ENCODE results near the gene NQO1. TPM values are rescaled to one million over a fixed set of nuclear protein-coding genes. Genes with fewer than 3 reads are reported as not detected.

The NQO1 gene
- total and polyA plus RNA-seq, 2 of the 13 experiments (the other 11 are each of a cell fraction or from before 2014, with no cell fraction given) = 464 to 1,060 TPM

- TF ChIP-seq ZSCAN5A (CRISPR knock-in tag; IDR thresholded peaks at IDR 0.05; ENCODE audit: borderline replicate concordance) (peak; percentile 98), DMAP1 (CRISPR knock-in tag; IDR thresholded peaks at IDR 0.05) (peak; percentile 98), RARA (CRISPR knock-in tag; IDR thresholded peaks at IDR 0.05) (peak; percentile 37; the same call in 1 of the 2 replicates), TEF (CRISPR knock-in tag; IDR thresholded peaks at IDR 0.05) (no peak), ATF3 (CRISPR knock-in tag; IDR thresholded peaks at IDR 0.05) (peak; percentile 61), REST (IDR thresholded peaks at IDR 0.05; ENCODE audit: borderline replicate concordance in 1 of 2, low read depth in 1 of 2, low read length in 2 of 2) (peak in 1 of 2 experiments; percentile 59; a peak in 2 of 4 replicates), ZNF296 (CRISPR knock-in tag; conservative IDR thresholded peaks at IDR 0.05) (peak; percentile 93), ZNF7 (CRISPR knock-in tag; IDR thresholded peaks at IDR 0.05) (no peak), PRDM4 (CRISPR knock-in tag; IDR thresholded peaks at IDR 0.05; ENCODE audit: borderline replicate concordance) (no peak), NFYB (CRISPR knock-in tag; IDR thresholded peaks at IDR 0.05) (peak; percentile 48; the same call in 1 of the 2 replicates), TEAD2 (CRISPR knock-in tag; IDR thresholded peaks at IDR 0.05) (no peak), MIER2 (CRISPR knock-in tag; IDR thresholded peaks at IDR 0.05) (peak; percentile 78), ZNF329 (CRISPR knock-in tag; IDR thresholded peaks at IDR 0.05; ENCODE audit: low read depth) (no peak), TFDP2 (CRISPR knock-in tag; IDR thresholded peaks at IDR 0.05) (peak; percentile 56; the same call in 1 of the 2 replicates), SCMH1 (CRISPR knock-in tag; IDR thresholded peaks at IDR 0.05; ENCODE audit: borderline replicate concordance) (no peak), ZNF672 (CRISPR knock-in tag; IDR thresholded peaks at IDR 0.05) (peak; percentile 51; the same call in 1 of the 2 replicates), ATF7 (IDR thresholded peaks at IDR 0.05) (no peak), ATF7 (CRISPR knock-in tag; IDR thresholded peaks at IDR 0.05) (no peak; the same call in 1 of the 2 replicates), BHLHE40 (IDR thresholded peaks at IDR 0.05; ENCODE audit: low read length) (peak; percentile 52; the same call in 1 of the 2 replicates), XBP1 (CRISPR knock-in tag; IDR thresholded peaks at IDR 0.05) (no peak)
Observed at GRCh38 chr16:69754469-69755310, 28.3 kb upstream of the NQO1 start, which contains the start of gene NOB1 (continued).

All from HepG2 (cell line).